Endothelial cell of umbilical vein (primary cell): ENCODE results near the gene MECP2. TPM values are rescaled to one million over a fixed set of nuclear protein-coding genes. Genes with fewer than 3 reads are reported as not detected.

Experiments used
- BruUV-seq: library from RNA; stranded (reverse); fragments of 400-500 nt; replicated peaks from 2 replicates; lab custom pipeline; 2021; lab: Mats Ljungman, UMichigan
- CTCF ChIA-PET: fragments of 300-600, 350-600 bp; sonication (Branson Sonifier 250); formaldehyde crosslinking; loops from one replicate; lab custom pipeline; 2021; ENCODE audit warnings: antibody characterized with exemption, inconsistent platforms; lab: Charles Lee
- POLR2A ChIA-PET: fragments of 300-600, 350-600 bp; sonication (Branson Sonifier 250); formaldehyde crosslinking; loops from one replicate; lab custom pipeline; 2021; ENCODE audit warnings: antibody characterized with exemption, inconsistent platforms; lab: Charles Lee
- DNase-seq: peaks from one replicate; pipeline ENCODE4 v3.0.0-alpha.2; 2011; ENCODE audit warnings: low read depth, low spot score
- FAIRE-seq: peaks from 2 replicates; lab custom pipeline; 2011; peaks lifted over from hg19 to GRCh38; lab: Jason Lieb, UNC
- H2AFZ ChIP-seq: 2 replicates; pipeline ENCODE4 v1.6.0; 2012; ENCODE audit warnings: low read depth, low read length, control low read depth, inconsistent platforms
- H3K27ac ChIP-seq: 2 replicates; pipeline ENCODE4 v1.5.1; 2011; ENCODE audit warnings: low read depth, mild to moderate bottlenecking, control low read depth, low read length, moderate library complexity; ENCODE audit not compliant: insufficient read depth
- H3K27me3 ChIP-seq, 2 experiments: 2 replicates each; pipeline versions ENCODE4 v1.6.0 to v1.6.1; 2011; ENCODE audit warnings: low read length in 2 of 2, mixed read lengths in 1 of 2; ENCODE audit not compliant: control insufficient read depth in 2 of 2, insufficient read depth in 2 of 2
- H3K36me3 ChIP-seq, 2 experiments: 2 replicates in 1 of 2; 3 replicates in 1 of 2; pipeline ENCODE4 v1.5.1; 2011; ENCODE audit warnings: low read length in 2 of 2, mild to moderate bottlenecking in 1 of 2, moderate library complexity in 1 of 2; ENCODE audit not compliant: control insufficient read depth in 2 of 2, insufficient read depth in 2 of 2; ENCODE audit errors: extremely low read depth in 1 of 2
- H3K4me1 ChIP-seq: 3 replicates; pipeline ENCODE4 v1.5.1; 2011; ENCODE audit warnings: mild to moderate bottlenecking, low read length; ENCODE audit not compliant: control insufficient read depth, insufficient read depth; ENCODE audit errors: extremely low read depth
- H3K4me2 ChIP-seq: 2 replicates; pipeline ENCODE4 v1.6.1; 2011; ENCODE audit warnings: low read length, control low read depth, mixed read lengths; ENCODE audit not compliant: insufficient read depth
- H3K4me3 ChIP-seq, 3 experiments: fragments of 200-600 bp in 1 of 3; sonication (generic), shearing (Covaris generic) in 1 of 3; replicated peaks in 1 of 3; 2 replicates each; pipeline ENCODE4 v1.5.1; 2011 to 2016; ENCODE audit warnings: control low read depth in 3 of 3, low read length in 3 of 3, mild to moderate bottlenecking in 2 of 3, inconsistent platforms in 1 of 3, low read depth in 1 of 3, moderate library complexity in 1 of 3; ENCODE audit not compliant: insufficient read depth in 1 of 3
- H3K79me2 ChIP-seq: 2 replicates; pipeline ENCODE4 v1.6.0; 2012; ENCODE audit warnings: low read length, inconsistent platforms; ENCODE audit not compliant: control insufficient read depth, insufficient read depth
- H3K9ac ChIP-seq: replicated peaks from 2 replicates; pipeline ENCODE3; 2011; ENCODE audit warnings: low read length, control low read depth; ENCODE audit not compliant: insufficient read depth; ENCODE audit errors: extremely low read depth
- H3K9me1 ChIP-seq: replicated peaks from 3 replicates; pipeline ENCODE4 v1.6.0; 2011; ENCODE audit warnings: mild to moderate bottlenecking, low read length; ENCODE audit not compliant: control insufficient read depth, insufficient read depth; ENCODE audit errors: extremely low read depth
- H3K9me3 ChIP-seq: replicated peaks from 2 replicates; pipeline ENCODE4 v1.5.1; 2012; ENCODE audit warnings: low read length, inconsistent platforms; ENCODE audit not compliant: control insufficient read depth, insufficient read depth
- H4K20me1 ChIP-seq: replicated peaks from 2 replicates; pipeline ENCODE3; 2011; ENCODE audit warnings: mild to moderate bottlenecking, low read length; ENCODE audit not compliant: control insufficient read depth, insufficient read depth; ENCODE audit errors: extremely low read depth
- CTCF ChIP-seq, 2 donors: IDR thresholded peaks; 1 replicate in 1 of 2; 2 replicates in 1 of 2; pipeline ENCODE4 v1.5.1; 2011; ENCODE audit warnings: low read length in 2 of 2, mild to moderate bottlenecking in 2 of 2, moderate library complexity in 2 of 2, control low read depth in 1 of 2, inconsistent platforms in 1 of 2, low read depth in 1 of 2; ENCODE audit not compliant: insufficient read depth in 1 of 2; ENCODE audit errors: extremely low read depth in 1 of 2
- EZH2 ChIP-seq: IDR thresholded peaks from 2 replicates; pipeline ENCODE4 v1.6.1; 2012; ENCODE audit warnings: borderline replicate concordance, low read depth, mild to moderate bottlenecking, moderate library complexity, low read length, inconsistent platforms; ENCODE audit not compliant: severe bottlenecking
- FOS ChIP-seq: IDR thresholded peaks from 2 replicates; pipeline ENCODE4 v1.6.1; 2011; ENCODE audit warnings: mild to moderate bottlenecking, low read length, moderate library complexity, borderline replicate concordance; ENCODE audit not compliant: insufficient read depth
- GATA2 ChIP-seq: IDR thresholded peaks from 2 replicates; pipeline ENCODE4 v1.7.0; 2011; ENCODE audit warnings: low read depth, mild to moderate bottlenecking, moderate library complexity, mixed read lengths, low read length; ENCODE audit not compliant: insufficient read length, insufficient read depth
- JUN ChIP-seq: IDR thresholded peaks from 2 replicates; pipeline ENCODE4 v1.6.1; 2011; ENCODE audit warnings: borderline replicate concordance, low read depth; ENCODE audit not compliant: insufficient read length, insufficient read depth
- MAX ChIP-seq: IDR thresholded peaks from 2 replicates; pipeline ENCODE4 v1.6.1; 2011; ENCODE audit not compliant: insufficient read depth, insufficient read length
- MYC ChIP-seq: IDR thresholded peaks from one replicate; pipeline ENCODE4 v1.6.1; 2011; ENCODE audit warnings: mild to moderate bottlenecking, low read depth, low read length
- POLR2A ChIP-seq: IDR thresholded peaks from 2 replicates; pipeline ENCODE4 v1.6.1; 2012; ENCODE audit warnings: low read depth, mild to moderate bottlenecking, control low read depth, low read length
- POLR2AphosphoS5 ChIP-seq: IDR thresholded peaks from 2 replicates; pipeline ENCODE4 v1.6.1; 2012; ENCODE audit warnings: low read depth, mild to moderate bottlenecking, control low read depth, low read length, moderate library complexity; ENCODE audit not compliant: insufficient read depth
- dilution Hi-C: fragments of 300-500 bp; cut with MboI; formaldehyde crosslinking; loops from one replicate; pipeline ENCODE4 v1.15.0; 2019; ENCODE audit warnings: low sequenced_read_pairs; ENCODE audit not compliant: extremely low pct_ligation_motif_present
- intact Hi-C: fragments of 100-400 bp; cut with micrococcal nuclease; formaldehyde crosslinking; loops from one replicate; pipeline ENCODE4 v1.10.0; 2022
- polyA plus RNA-seq, 4 experiments: library from polyadenylated mRNA; depleted of rRNA in 3 of 4; stranded (reverse) in 3 of 4; unstranded in 1 of 4; fragments of >200 nt; gene quantifications; 2 replicates each; pipeline versions ENCODE4 v1.2.1 to v1.2.3, GENCODE V29; 2011 to 2012; ENCODE audit warnings: missing spikeins in 1 of 4
- total RNA-seq: library from RNA; stranded (reverse); gene quantifications from 2 replicates; pipeline ENCODE4 v1.2.3, GENCODE V29; 2021

The MECP2 gene
- total and polyA plus RNA-seq, 2 donors (not counting 3 experiments of a cell fraction or from before 2014, with no cell fraction given), result 9.0 to 45.3 TPM

GRCh38 chrX:154091678-154092077 lies 5.8 kb downstream of the MECP2 start:
- Histone ChIP-seq H3K27ac (no peak overlapping the region), H3K36me3 (peaks cover 0 to 2% of the 10 kb centered on the region in 2 experiments), H3K9me3 (no peaks in the 10 kb centered on the region), H3K27me3 (no peaks in the 10 kb centered on the region), H3K9ac (no peak overlapping the region), H3K9me1 (no peaks in the 10 kb centered on the region), H4K20me1 (peaks cover 5% of the 10 kb centered on the region), H3K4me3 (no peak overlapping the region), H2AFZ (no peak overlapping the region), H3K4me2 (no peak overlapping the region), H3K79me2 (peaks cover 76% of the 10 kb centered on the region), H3K4me1 (peaks cover 24% of the 10 kb centered on the region)
- BruUV-seq, result no TSS peak
- DNase-seq (no peak), FAIRE-seq (no peak)
- ChIA-PET CTCF (no interaction called here), POLR2A (interaction anchor here (0.6 kb wide), 1 partner anchor 162 kb away, joined by 7 read pairs; no protein-coding TSS in a partner anchor)
- TF ChIP-seq GATA2 (no peak), FOS (no peak), EZH2 (no peak), POLR2A (no peak), MAX (no peak), JUN (no peak), POLR2AphosphoS5 (no peak), CTCF (IDR thresholded peaks at IDR 0.05; ENCODE audit: extremely low read depth in 1 of 2, insufficient read depth in 1 of 2, low read depth in 1 of 2, low read length in 2 of 2) (no peak), MYC (no peak)
- dilution Hi-C loops (no loop called here), intact Hi-C loops (no loop called here)
